HG03442 (cell line): Measurements from ENCODE around the gene TMEM243.
A peak's percentile ranks its signal among the peaks of the same experiment; 100 is the strongest.

ENCODE experiments used
- ATAC-seq: cut with Tn5 transposase; IDR thresholded peaks from one replicate; pipeline ENCODE4 v1.9.1; 2021; ENCODE audit warnings: mild to moderate bottlenecking, moderate library complexity; ENCODE audit not compliant: unreplicated experiment

The TMEM243 gene

DNA sequence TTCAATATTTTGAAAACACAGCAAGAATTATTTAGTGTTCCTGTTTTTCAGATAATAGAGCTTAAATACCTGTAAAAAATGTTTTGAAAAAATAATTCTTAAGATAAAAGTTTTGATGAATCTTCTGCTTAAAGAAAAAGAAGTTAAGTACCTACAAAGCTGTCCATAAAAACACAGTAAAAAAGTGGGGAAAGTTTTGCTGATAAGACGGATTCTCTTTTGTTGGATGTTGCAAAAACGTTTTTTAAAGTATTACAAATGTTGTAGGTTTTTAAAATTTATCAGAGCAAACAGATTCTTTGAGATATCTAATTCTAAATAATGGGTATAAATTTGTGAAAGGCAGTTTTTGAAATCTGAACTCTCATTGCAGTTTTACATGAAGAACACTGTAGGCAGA is 55.1 kb downstream of the TMEM243 start:
- ATAC-seq: no peak

DNA sequence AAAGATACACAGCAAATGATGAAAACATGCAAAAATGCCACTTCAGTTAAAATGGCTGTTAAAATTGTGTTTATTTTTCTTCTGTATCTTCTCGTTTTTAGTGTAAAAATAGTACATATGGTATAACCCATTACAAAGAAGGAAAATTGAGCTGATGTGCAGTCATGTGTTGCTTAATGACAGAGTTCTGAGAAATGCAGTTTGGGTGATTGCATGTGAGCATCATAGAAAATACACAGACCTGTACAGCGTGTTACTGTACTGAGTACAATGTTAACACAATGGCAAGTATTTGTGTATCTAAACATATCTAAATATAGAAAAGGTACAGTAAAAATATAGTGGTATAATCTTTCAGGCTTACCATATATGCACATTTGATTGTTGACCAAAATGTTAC is 60.0 kb downstream of the TMEM243 start:
- no peak for ATAC-seq

DNA sequence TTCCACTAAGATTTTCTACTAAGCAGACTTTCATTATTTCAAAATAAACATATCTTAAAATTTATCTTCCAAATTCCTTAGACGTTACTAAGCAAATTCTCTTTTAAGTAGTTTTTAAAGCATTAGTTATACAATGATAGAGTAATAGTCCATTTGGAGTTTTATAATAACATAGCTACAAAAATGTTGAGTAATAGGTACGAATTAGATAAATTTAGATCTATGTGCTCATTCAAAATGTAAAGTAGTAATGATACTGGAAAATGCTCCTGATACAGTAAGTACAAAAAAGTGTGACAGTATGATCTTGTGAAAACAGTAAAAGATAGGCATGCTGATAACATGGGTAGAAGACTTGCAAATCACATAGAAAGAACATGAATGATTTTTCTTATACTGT is 62.8 kb downstream of the TMEM243 start:
- ATAC-seq: no peak

DNA sequence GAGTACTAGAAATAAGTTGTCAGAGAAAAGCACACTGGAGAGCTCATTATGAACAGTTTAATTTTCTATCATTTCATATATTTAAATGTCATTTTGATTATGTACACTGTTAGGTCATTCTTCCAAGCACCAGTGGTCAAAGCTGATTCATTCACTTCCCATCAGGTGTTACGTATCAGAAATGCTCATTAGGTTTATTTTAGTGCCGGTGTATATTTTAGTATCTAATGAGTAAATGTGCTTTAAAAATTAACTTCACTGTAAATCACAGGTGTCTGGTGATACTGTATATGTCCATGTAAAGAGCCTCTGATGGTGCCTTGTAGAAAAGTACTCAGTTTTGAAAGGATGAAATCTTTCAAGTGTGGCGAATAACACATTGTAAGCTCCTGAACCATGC is 63.7 kb downstream of the TMEM243 start:
- ATAC-seq: no peak

DNA sequence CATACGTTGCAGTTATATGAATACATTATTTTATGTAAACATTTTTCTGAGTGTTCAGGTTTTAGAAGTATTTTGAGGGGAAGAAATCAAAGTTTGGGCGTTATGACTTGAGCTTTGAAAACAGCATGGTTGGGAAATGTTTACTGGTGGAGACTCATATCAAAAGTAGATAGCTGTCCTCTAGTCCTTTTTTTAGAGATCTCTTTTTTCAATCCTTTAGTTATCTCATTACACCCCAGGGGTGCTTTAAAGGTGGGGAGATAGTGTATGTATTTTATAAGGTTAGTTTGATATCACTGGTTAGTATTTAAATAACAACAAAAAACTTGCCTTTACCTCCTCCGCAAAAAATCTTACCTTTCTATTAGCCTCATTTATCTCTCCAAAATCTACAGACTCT is 65.0 kb downstream of the TMEM243 start:
- no peak for ATAC-seq

DNA sequence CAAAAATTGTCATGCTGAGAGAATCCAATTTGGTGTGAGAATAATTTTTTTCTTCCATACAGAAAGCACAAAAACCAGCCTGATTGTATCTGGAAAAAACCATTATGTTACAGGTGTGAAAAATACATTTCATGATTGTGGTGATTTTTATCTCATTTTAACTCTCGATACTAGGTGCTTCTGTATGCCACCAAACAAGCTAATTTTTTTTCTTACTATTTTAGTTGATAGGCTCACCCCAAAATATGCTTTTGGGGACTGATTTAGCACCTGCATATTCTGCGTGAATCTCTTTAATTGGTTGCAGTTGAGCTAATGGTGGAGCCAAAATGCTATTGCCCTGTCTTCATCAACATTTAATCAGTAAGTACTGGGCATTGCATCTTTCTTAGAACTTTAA is 65.4 kb downstream of the TMEM243 start:
- no peak for ATAC-seq

DNA sequence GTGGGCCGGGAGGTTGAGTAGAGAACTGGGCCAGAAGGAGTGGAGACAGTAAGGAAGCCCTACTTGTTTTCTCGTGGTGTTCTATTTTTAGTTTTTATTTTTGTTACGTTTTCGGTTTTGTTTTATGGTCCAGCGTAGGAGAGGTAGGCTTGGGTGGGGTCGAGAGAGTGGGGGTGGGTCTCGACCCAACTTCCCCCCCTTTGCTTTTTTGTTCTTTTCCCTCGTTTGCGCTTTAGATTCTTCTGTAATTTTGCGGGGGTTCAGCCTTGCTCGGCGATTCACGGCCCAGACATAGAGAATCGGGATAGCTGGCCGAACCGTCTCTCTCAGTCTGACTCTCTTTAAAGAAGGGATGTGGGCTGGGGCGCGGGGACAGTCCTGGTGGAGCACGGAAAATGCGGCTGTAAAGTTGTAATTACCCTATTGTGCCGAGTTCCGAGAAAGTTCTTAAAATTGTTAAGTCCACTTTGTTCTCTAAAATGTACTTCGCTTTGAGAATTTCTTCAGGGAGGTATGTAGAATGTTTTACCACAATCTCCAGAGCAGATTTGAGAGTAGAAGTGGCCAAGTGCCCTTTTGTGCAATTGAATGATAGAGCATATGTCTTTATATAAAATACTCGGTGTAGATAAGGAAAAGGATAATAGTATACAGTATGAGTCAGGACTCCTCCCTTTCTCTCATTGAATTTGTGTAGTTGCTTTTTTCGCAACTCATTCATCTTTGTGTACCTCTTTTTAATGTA is 66.5 kb downstream of the TMEM243 start:
- ATAC-seq: peak; percentile 7

DNA sequence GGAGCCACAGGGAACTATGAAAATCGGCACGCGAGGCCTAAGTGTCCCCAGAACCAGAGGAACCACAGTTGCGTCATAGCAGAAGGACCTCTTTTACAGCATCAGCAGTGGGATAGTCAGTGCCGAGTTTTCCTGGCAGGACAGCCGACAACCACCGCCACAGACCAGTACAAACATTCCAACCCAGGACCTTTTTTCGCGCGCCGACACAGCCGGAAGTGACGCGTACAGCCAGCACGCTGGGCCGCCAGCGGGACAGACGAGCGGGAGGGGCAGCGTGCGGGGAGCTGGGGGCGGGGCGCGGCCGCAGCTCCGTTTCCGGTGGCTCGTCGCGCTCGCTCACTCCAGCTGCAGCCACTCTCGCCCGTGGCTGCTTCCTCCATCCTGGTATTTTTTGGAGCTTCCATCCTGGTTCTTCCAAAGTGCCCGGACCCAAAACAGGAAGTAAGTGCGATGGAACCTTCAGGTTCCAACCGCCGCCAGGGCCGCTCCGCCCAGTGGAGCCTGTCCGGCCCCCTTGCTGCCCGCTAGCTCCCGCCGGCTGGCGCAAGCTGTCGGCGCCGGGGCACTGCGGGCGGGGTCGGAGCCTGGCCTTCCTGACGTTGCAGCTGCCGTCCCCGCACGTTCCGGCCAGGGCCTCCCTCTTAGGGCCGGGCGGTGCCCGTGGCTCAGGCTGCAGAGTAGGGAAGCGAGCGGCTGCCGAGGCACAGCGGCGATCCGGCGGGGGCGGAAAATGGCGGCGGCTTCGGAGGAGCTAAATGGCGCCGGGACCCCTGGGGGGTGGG is 67.2 kb downstream of the TMEM243 start, which contains the start of gene DMTF1:
DMTF1 (plus strand) TSS at position 342 of the 785 bp plus-strand sequence. CDS start 12,489 bp downstream, outside the sequence.
- ATAC-seq: peak; percentile 75

DNA sequence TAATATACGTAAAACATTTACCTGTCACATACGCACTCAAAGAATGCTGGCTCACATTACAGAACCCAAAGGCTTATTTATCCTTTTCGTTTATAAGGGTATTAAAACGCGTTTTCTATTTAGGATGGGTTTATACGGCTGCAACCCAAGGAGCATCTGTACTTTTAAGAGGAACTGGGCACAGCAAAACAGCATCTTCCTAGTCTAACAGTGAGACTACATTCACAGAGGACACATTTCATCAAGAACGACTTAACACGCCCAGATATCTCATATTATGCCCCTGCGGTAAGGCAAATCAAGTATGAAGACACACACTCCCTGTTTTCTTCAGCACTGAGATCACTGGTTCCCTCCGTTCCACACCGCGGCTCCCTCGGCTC is 67.8 kb downstream of the TMEM243 start:
- ATAC-seq: peak; percentile 31

DNA sequence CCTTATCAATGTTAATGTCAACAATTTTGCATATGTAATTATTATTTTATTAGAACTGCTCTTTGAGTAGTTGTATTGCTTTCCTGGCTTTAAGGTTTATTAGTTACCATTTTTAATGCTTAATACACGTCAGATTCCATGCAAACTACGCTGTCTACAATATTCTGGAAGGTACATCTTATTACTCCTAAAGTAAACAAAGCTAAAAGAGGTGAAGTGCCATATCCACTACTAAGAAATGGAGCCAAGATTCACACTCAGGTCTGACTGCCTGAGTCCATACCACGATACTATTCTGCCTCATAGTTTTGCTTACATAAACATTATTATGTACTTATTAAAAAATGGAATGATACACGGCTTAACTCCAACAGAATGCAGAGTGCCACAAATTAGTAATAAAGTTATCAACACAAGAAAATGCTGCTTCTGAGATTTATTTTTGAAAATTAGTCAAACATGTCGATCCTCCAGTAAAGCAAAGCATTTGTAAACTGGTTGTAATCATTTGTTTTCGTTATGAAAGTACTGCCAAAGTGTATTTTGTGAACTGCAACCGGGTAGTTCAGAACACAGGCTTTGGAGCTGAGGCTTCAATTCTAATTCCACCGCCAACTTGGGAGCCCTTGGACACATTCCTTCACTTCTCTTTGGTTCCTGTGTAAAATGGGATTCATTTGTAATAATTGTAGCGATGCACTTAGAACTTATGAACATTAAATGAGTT is 68.4 kb downstream of the TMEM243 start:
- no peak for ATAC-seq

DNA sequence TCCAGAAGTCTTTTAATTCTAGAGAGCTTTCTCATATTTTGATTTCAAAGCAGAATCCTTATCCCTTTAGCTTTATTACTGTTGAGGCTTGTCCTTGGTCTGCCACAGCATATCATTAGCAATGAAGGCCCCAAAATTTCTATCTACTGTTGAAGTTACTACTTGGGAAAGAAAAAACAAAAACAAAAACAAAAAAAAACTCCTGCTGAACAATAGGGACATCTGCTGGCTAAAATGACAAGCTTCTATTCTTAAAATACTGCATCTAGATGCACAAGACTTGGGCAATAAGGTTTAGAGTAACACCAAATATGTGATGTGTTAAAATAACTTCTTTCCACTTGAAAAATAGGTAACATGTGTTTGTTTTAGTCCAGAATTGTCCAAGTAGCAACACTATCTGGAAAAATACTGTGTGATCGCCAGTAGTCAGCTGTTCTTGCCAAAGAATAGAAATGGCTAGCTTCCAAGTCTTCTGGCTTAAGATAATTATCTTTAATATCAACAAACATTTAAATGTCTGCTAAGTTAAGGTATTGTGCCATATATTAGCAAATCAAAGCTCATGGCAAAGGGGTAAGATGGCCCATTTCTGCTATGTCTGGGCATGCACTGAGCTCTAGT is 71.1 kb downstream of the TMEM243 start:
- ATAC-seq: no peak

DNA sequence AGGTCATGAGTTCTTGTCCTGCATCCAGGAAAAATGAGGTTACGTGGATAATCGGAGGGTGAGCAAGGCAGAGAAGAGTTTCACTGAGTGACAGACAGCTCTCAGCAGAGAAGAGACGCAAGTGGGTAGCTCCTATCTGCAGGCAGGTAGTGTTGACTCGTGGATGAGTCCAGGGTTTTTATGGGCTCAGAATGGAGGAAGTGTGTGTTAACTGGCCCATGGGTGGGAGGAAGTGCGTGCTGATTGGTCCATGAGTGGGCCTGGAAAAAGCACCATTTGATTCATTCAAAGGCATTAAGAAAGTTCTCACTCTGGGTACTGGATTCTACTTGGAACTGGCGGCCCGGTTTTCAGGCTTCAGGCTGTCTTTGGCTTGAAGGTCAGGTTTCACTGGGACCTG is 72.0 kb downstream of the TMEM243 start:
- ATAC-seq: no peak

DNA sequence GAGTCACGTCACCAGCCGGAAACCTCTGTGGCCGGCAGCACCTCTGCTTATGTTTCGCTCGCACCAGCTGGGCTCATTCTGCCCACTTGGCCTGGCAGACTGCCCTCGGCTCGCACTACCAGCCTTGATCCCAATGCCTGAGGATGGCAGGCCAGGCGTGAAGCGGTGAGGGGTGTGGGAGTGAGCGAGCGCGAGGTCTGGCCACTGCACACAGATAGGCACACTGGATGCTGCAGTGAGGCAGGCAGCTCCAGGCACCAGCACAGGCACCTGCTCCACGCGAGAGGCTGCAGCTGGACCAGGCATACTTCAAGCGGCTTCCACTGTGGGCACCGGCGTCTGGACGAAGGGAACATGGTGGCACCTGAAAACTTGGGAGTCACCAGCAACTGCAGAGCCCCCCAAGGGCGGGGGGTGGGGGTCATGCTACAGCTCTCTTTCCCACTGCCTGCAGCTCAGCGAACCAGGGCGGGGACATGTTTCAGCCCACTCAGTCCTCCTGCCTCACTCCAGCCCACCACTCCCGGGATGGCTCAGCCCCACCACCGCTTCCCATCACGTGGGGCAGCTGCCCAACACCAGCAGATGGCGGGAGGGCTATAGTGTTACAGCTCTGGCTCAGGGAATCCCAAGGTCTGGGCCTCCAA is 72.7 kb downstream of the TMEM243 start:
- ATAC-seq: no peak
